ENCODE measurements around the gene OR10V1. TPM values are rescaled to one million over a fixed set of nuclear protein-coding genes. Genes with fewer than 3 reads are reported as not detected.
A peak's percentile ranks its signal among the peaks of the same experiment; 100 is the strongest.

The OR10V1 gene
- total RNA-seq, 1 experiment from 2014 or later: not detected

GRCh38 chr11:59668950-59669610 lies 44.6 kb downstream of the OR10V1 start, which contains the start of gene PATL1:
TSS of gene PATL1 (minus strand) at chr11:59669037. CDS start at chr11:59668895, 142 bp downstream.
- intact Hi-C loops (cut with micrococcal nuclease; ENCODE audit: unreplicated experiment): loop anchor here (1.0 to 5.0 kb wide), 7 partner anchors 11 to 134 kb away; no protein-coding TSS in a partner anchor
- BruUV-seq (replicated peaks): no TSS peak
- H3K4me3 ChIP-seq (ENCODE audit: low read depth, low read length): peak within 1 kb of the TSS; percentile 96
- Mint-ChIP-seq H3K4me1 (ENCODE audit: low read depth, unreplicated experiment) (peaks cover 14% of the 10 kb centered on the region), H3K27ac (ENCODE audit: unreplicated experiment) (peak within 1 kb of the TSS; percentile 100), H3K9me3 (ENCODE audit: unreplicated experiment) (no peaks in the 10 kb centered on the region), H3K4me3 (ENCODE audit: unreplicated experiment) (peak within 1 kb of the TSS; percentile 96), H3K27me3 (ENCODE audit: insufficient read depth, unreplicated experiment) (no peaks in the 10 kb centered on the region), H3K36me3 (ENCODE audit: insufficient read depth, unreplicated experiment) (peaks cover 53% of the 10 kb centered on the region)
- no peak for TF ChIP-seq CTCF (IDR thresholded peaks at IDR 0.05; ENCODE audit: insufficient read depth in 1 of 2, low read depth in 1 of 2, low read length in 1 of 2, severe bottlenecking in 1 of 2, unreplicated experiment in 1 of 2)
- no peaks in the 10 kb centered on the region for H3K9me3 ChIP-seq
- peak; percentile 99 for DNase-seq
- H3K36me3 ChIP-seq (ENCODE audit: control insufficient read depth, insufficient read depth, low read length): no peaks in the 10 kb centered on the region
- ChIA-PET POLR2A (interaction anchor here (0.6 to 4.0 kb wide), 29 partner anchors 8 to 1489 kb away, joined by 3 to 51 read pairs (median 6); partner anchors contain the start of genes MRPL16, OSBP and STX3), CTCF (interaction anchor here (0.7 to 3.2 kb wide), 8 partner anchors 11 to 474 kb away, joined by 3 to 28 read pairs (median 6); partner anchors contain the start of genes MRPL16, OSBP and STX3)
- H3K4me1 ChIP-seq: peaks cover 5% of the 10 kb centered on the region
- H3K27me3 ChIP-seq (replicated peaks; ENCODE audit: control insufficient read depth, insufficient read depth, low read length): no peaks in the 10 kb centered on the region

GRCh38 chr11:59668188-59668949 lies 45.3 kb downstream of the OR10V1 start:
- Histone ChIP-seq H3K4me3 (ENCODE audit: low read depth, low read length) (peak overlapping the region; percentile 96), H3K27me3 (replicated peaks; ENCODE audit: control insufficient read depth, insufficient read depth, low read length) (no peaks in the 10 kb centered on the region), H3K4me1 (peaks cover 5% of the 10 kb centered on the region), H3K9me3 (no peaks in the 10 kb centered on the region), H3K36me3 (ENCODE audit: control insufficient read depth, insufficient read depth, low read length) (no peaks in the 10 kb centered on the region)
- intact Hi-C loops (cut with micrococcal nuclease; ENCODE audit: unreplicated experiment): loop anchor here (2.0 to 5.0 kb wide), 3 partner anchors 88 to 134 kb away; no protein-coding TSS in a partner anchor
- Mint-ChIP-seq H3K4me1 (ENCODE audit: low read depth, unreplicated experiment) (peaks cover 14% of the 10 kb centered on the region), H3K9me3 (ENCODE audit: unreplicated experiment) (no peaks in the 10 kb centered on the region), H3K27me3 (ENCODE audit: insufficient read depth, unreplicated experiment) (no peaks in the 10 kb centered on the region), H3K36me3 (ENCODE audit: insufficient read depth, unreplicated experiment) (peaks cover 55% of the 10 kb centered on the region), H3K27ac (ENCODE audit: unreplicated experiment) (peak overlapping the region; percentile 100), H3K4me3 (ENCODE audit: unreplicated experiment) (peak overlapping the region; percentile 96)
- CTCF ChIA-PET: interaction anchor here (0.7 to 3.2 kb wide), 6 partner anchors 12 to 142 kb away, joined by 4 to 28 read pairs (median 8); partner anchors contain the start of genes MRPL16, OSBP and STX3
- POLR2A ChIA-PET: interaction anchor here (0.6 to 4.0 kb wide), 19 partner anchors 9 to 494 kb away, joined by 3 to 51 read pairs (median 7); partner anchors contain the start of genes MRPL16, OSBP and STX3
- DNase-seq: peak; percentile 71 to 78
- BruUV-seq (replicated peaks): no TSS peak
- peak in 1 of 2 experiments; percentile 15 for TF ChIP-seq CTCF (IDR thresholded peaks at IDR 0.05; ENCODE audit: insufficient read depth in 1 of 2, low read depth in 1 of 2, low read length in 1 of 2, severe bottlenecking in 1 of 2, unreplicated experiment in 1 of 2)

- ChIA-PET POLR2A (interaction anchor here (4.0 kb wide), 1 partner anchor 53 kb away, joined by 51 read pairs; the partner anchor contains the start of gene OSBP), CTCF (no interaction called here)
- Histone ChIP-seq H3K9me3 (no peaks in the 10 kb centered on the region), H3K27me3 (replicated peaks; ENCODE audit: control insufficient read depth, insufficient read depth, low read length) (no peaks in the 10 kb centered on the region), H3K4me1 (peaks cover 5% of the 10 kb centered on the region), H3K4me3 (ENCODE audit: low read depth, low read length) (peak overlapping the region; percentile 96), H3K36me3 (ENCODE audit: control insufficient read depth, insufficient read depth, low read length) (no peaks in the 10 kb centered on the region)
- no peak for TF ChIP-seq CTCF (IDR thresholded peaks at IDR 0.05; ENCODE audit: insufficient read depth in 1 of 2, low read depth in 1 of 2, low read length in 1 of 2, severe bottlenecking in 1 of 2, unreplicated experiment in 1 of 2)
- TSS peak; percentile 44 for BruUV-seq (replicated peaks)
- Mint-ChIP-seq H3K4me1 (ENCODE audit: low read depth, unreplicated experiment) (peaks cover 14% of the 10 kb centered on the region), H3K36me3 (ENCODE audit: insufficient read depth, unreplicated experiment) (peaks cover 55% of the 10 kb centered on the region), H3K27me3 (ENCODE audit: insufficient read depth, unreplicated experiment) (no peaks in the 10 kb centered on the region), H3K9me3 (ENCODE audit: unreplicated experiment) (no peaks in the 10 kb centered on the region), H3K4me3 (ENCODE audit: unreplicated experiment) (peak overlapping the region; percentile 96), H3K27ac (ENCODE audit: unreplicated experiment) (peak overlapping the region; percentile 100)
- intact Hi-C loops (cut with micrococcal nuclease; ENCODE audit: unreplicated experiment): loop anchor here (2.0 to 5.0 kb wide), 3 partner anchors 89 to 135 kb away; no protein-coding TSS in a partner anchor
- no peak for DNase-seq
Observed at GRCh38 chr11:59667812-59668187, 45.8 kb downstream of the OR10V1 start.
